MM.1S (cell line): ENCODE results near the gene ZIC5.

Source experiments
- EZH2 ChIP-seq: fragments of 300-600 bp; sonication (generic); optimal IDR thresholded peaks from 2 replicates; pipeline ENCODE3; 2017; ENCODE audit warnings: low read depth, mild to moderate bottlenecking, antibody characterized with exemption, low read length, mixed read lengths
- EZH2phosphoT487 ChIP-seq: fragments of 300-600 bp; sonication (generic); IDR thresholded peaks from 2 replicates; pipeline ENCODE4 v1.6.1; 2018; ENCODE audit warnings: antibody characterized with exemption, low read length
- TF ChIP-seq, protein P1 (sequence below): fragments of 300-600 bp; sonication (generic); IDR thresholded peaks from 2 replicates; pipeline ENCODE4 v1.5.1; 2016; ENCODE audit warnings: antibody characterized with exemption, low read length, mixed read lengths

DNA sequence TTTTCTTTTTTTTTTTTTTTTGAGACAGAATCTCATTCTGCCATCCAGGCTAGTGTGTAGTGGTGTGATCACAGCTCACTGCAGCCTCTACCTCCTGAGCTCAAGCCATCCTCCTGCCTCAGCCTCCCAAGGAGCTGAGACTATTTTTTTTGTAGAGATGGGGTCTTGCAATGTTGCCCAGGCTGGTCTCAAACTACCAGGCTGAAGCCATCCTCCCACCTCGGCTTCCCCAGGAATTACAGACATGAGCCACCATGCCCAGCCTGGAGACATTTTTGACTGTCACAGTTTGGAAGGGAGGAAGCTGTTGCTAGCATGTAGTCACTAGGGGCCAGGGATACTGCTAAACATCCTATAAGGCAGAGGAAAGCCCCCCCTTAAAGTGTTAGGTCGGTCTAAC, 23.9 kb downstream of the ZIC5 start:
- TF ChIP-seq, protein P1, sequence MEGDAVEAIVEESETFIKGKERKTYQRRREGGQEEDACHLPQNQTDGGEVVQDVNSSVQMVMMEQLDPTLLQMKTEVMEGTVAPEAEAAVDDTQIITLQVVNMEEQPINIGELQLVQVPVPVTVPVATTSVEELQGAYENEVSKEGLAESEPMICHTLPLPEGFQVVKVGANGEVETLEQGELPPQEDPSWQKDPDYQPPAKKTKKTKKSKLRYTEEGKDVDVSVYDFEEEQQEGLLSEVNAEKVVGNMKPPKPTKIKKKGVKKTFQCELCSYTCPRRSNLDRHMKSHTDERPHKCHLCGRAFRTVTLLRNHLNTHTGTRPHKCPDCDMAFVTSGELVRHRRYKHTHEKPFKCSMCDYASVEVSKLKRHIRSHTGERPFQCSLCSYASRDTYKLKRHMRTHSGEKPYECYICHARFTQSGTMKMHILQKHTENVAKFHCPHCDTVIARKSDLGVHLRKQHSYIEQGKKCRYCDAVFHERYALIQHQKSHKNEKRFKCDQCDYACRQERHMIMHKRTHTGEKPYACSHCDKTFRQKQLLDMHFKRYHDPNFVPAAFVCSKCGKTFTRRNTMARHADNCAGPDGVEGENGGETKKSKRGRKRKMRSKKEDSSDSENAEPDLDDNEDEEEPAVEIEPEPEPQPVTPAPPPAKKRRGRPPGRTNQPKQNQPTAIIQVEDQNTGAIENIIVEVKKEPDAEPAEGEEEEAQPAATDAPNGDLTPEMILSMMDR, result no peak
- TF ChIP-seq EZH2phosphoT487 (no peak), EZH2 (no peak)
